ENCODE data around the gene FAM120C.

FAM120C gene

DNA sequence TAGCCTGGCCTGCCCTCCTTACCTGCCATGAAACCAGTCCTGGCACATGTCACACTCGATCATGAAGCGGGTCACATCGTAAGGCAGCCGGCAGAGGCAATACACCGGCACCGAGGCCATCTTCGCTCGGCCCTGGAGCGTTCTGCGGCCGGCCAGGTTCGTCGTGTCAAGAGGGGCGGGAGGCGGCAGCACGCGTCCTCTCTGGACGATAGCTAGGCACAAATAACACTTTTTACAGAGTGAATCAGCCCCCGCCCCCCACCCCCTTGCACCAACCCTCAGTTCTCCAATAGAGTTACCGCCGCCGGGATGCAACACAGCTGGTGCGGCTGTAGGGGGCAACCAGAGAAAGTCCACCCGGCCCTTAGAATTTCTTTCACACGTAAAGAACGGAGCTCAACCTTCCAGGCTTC, 140.4 kb downstream of the FAM120C start:
- peak in 39 of 58 donors; percentile 0 to 40 (median 5) for DNase-seq

DNA sequence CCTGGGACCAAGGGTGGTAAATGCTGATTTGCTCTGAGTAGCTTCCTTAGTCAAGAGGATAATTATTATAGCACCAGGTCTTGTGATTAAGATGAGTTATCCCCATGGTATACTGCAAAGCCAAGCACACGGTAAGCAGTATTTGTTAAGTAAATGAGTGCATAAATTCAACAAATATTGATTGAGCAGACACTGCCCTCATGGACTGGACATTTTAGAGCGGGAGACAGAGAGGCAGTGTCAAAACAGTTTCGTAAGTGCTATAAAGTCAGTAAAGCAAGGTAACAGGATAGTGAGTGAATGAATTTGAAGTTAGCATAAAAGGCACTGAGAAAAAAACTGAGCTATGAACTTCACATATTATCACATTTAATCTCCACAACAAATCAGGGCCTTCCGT, 152.7 kb downstream of the FAM120C start:
- DNase-seq: no peak

- no peak for DNase-seq
These were observed 153.4 kb downstream of the FAM120C start for GRCh38 chrX:54029529-54030143.

- no peak for DNase-seq
These were observed 158.7 kb downstream of the FAM120C start for GRCh38 chrX:54024350-54024749.

All from anterior cingulate cortex (tissue), 58 donors.